GM12892 (cell line): ENCODE data around the gene KLHDC8A.

Source experiments
- DNase-seq: peaks from one replicate; pipeline ENCODE4 v3.0.0; 2011; ENCODE audit not compliant: insufficient read length
- FAIRE-seq: peaks from 2 replicates; lab custom pipeline; 2011; peaks lifted over from hg19 to GRCh38; lab: Jason Lieb, UNC
- POLR2A ChIP-seq: IDR thresholded peaks from 2 replicates; pipeline ENCODE4 v1.6.1; 2011; ENCODE audit warnings: low read depth, low read length, control low read depth
- POLR2AphosphoS5 ChIP-seq: IDR thresholded peaks from 2 replicates; pipeline ENCODE4 v1.6.1; 2011; ENCODE audit warnings: low read depth, low read length, control low read depth
- TAF1 ChIP-seq: IDR thresholded peaks from 2 replicates; pipeline ENCODE4 v1.6.1; 2011; ENCODE audit warnings: low read depth, mild to moderate bottlenecking, control low read depth, low read length, borderline replicate concordance

KLHDC8A gene

DNA sequence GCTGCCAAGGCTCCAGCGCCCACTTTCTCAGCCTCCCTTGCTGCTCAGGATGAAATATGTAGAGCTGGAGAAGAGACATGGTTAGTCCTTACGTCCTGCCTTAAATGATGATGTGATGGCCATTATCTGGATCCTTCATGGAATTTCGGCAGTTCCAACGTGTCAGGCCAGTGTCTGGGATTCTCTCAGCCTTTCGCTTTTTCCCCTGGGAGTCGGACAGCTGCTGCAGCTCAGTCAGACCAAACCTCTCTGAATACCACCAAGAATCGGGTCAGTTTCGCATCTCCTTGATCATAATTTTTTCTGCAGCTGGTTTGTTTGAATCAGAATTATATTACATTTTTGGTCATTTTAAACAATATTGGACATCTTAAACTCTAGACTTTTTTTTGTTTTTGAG is 22.3 kb upstream of the KLHDC8A start:
- TF ChIP-seq TAF1 (no peak), POLR2A (no peak), POLR2AphosphoS5 (no peak)
- no peak for DNase-seq
- FAIRE-seq = no peak

DNA sequence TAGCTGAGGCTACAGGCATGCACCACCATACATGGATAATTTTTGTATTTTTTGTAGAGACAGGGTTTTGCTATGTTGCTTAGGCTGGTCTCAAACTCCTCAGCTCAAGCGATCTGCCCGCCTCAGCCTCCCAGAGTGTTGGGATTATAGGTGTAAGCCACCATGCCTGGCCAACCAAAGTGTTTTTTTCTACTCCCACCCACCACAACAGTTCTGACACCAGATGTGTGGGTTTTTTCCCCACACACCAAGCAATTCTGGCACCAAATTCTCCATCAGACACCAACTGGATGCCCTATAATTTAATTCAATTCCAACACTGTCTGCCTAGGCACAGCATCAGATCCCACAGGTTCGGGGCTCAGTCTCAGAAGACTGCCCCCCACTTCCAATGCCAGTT is 20.6 kb upstream of the KLHDC8A start:
- TF ChIP-seq TAF1 = no peak
- TF ChIP-seq POLR2AphosphoS5 = no peak
- no peak for TF ChIP-seq POLR2A
- DNase-seq (no peak), FAIRE-seq (no peak)

DNA sequence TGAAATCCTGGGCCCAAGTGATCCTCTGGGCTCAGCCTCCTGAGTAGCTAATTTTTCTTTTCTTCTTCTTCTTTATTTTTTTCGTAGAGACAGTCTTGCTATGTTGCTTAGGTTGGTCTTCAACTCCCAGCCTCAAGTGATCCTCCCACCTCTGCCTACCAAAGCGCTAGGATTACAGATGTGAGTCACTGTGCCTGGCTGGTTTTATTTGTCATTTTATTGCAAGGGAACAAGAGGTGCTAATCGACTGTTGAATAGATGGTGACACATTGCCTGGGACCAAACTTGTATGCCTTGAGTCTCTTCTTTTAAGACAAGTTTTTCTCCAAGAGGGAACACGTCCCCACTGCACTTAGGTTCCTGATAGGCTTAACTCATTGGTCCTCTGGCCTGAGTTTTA is 20.0 kb upstream of the KLHDC8A start:
- TF ChIP-seq TAF1 = no peak
- no peak for TF ChIP-seq POLR2AphosphoS5
- no peak for TF ChIP-seq POLR2A
- DNase-seq (no peak), FAIRE-seq (no peak)

DNA sequence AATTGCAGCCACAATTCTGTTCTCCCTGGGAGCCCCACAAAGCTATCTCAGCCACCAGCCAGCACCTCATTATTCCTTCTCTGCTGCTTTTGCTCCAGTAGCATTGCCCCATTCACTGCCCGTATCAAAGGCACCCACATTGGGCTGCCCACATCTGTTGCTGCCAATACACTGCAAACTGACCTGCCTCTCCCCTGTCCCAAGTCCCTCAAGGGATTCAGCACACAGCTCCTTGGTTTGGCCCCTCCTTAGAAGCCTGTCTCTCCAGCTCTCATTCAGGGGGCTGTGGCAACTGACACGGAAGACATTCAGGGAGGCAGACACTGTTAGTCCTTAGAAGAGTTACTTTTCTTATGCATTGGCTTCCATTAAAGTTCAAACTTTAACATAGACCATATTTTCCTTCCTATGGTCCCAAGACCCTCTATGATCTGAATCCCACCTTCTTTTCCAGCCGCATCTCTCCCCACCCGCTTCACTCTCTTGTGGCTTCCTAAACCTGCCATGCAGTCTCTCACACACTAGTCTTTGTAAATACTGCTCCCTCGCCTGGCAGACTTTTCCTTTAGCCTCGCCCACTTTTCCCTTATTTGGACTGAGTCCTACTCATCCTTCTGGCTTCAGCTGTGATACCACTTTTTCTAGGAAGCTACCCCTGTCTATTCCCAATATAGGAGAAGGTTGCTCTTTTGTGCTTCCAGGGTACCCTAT is 19.3 kb upstream of the KLHDC8A start:
- TF ChIP-seq TAF1 (no peak), POLR2A (no peak), POLR2AphosphoS5 (no peak)
- DNase-seq (no peak), FAIRE-seq (no peak)

DNA sequence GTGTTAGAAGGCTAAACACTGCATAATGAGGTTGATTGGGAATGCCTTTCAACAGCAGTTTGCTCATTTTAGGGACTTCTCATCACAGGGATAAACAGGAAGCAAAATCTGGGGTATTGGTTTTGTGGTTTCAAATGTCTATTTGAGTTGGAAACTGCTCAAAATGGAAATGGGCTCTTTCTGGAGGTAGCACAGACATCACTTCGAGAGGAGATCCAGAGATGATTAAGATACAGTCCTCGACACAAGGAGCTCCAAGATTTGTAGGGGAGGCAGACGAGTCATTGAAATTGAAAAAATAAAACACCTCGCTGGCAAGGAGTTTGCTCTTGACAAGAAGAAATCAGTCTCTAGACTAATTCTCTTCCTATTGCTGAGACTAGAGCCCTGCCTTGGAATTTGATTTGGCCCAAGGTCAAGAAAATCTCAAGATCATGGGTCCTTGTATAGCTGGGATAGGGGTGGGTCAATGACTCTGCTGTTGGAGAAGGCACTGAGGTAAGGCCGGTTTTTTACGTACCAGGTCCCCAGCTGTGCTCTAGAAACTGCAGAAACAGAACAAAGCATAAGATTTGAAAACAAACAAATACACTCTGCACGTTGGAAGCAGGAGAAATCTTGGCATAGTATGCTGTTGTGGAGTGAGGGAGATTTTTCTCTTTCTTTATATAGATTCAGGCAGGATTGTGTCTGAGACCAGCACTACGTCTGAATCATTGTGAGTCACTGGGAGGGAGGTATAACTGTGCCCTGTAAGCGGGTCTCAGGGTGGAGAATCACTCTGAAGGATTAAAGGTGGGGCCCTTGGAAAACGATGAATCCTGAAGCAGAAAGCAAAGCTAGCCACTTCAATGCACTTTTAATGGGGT is 17.7 kb upstream of the KLHDC8A start:
- no peak for TF ChIP-seq POLR2A
- no peak for TF ChIP-seq TAF1
- no peak for TF ChIP-seq POLR2AphosphoS5
- FAIRE-seq (no peak), DNase-seq (no peak)

DNA sequence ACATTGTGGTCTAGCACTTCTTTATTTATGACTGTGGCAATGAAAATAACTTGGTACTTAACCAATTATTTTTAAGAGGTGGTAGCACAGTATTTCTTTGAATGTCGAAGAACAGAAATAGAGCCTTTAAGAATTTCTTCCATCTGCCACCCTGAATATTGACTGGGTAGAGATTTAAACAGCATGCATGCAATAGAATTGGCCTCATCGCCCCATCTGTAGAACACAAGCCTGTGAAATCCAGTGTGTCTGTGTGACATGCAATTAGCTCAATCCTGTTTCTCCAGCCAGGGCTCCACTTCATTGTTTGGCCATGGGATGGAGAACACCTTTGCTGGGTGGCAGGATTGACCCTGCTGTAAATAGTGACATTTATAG is 17.1 kb upstream of the KLHDC8A start:
- FAIRE-seq (no peak), DNase-seq (no peak)
- no peak for TF ChIP-seq POLR2A
- no peak for TF ChIP-seq TAF1
- no peak for TF ChIP-seq POLR2AphosphoS5

DNA sequence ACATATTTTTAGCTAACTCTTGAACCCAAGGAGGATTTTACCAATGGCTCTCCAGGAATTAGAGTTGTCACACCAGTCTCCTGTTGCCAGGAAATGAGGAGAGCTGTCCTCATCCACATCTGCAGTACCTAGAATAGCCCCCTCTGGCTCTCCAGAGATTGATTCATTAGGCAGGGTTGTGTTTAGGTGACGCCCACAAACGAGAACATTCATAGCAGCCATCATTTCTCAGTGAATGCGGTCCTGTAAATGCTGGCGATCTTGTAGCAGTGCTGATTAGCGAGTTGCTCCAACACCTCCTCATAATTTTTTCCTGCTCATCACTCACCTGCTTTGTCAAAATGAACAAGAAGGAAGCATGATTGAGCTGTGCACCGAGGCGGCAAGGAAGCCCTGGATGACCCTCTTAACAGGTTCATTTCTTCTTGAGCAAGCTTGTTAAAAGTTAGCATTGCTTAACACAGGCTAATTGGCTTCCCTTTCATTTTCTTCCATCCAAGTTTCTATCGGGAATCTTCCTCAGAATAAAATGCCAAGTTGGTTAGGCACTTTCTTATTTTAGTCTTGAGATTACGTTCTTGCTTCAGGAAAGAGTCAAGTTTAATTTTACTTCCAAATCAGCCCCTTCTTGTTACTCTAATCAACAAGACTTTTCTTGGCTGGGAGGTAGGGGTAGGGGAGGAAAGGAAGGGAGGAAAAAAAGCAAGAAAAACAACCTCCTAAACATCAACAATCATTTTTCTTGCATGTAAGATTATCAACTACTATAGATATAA is 16.5 kb upstream of the KLHDC8A start:
- no peak for TF ChIP-seq POLR2A
- TF ChIP-seq POLR2AphosphoS5 = no peak
- TF ChIP-seq TAF1 = no peak
- no peak for DNase-seq
- FAIRE-seq = no peak

DNA sequence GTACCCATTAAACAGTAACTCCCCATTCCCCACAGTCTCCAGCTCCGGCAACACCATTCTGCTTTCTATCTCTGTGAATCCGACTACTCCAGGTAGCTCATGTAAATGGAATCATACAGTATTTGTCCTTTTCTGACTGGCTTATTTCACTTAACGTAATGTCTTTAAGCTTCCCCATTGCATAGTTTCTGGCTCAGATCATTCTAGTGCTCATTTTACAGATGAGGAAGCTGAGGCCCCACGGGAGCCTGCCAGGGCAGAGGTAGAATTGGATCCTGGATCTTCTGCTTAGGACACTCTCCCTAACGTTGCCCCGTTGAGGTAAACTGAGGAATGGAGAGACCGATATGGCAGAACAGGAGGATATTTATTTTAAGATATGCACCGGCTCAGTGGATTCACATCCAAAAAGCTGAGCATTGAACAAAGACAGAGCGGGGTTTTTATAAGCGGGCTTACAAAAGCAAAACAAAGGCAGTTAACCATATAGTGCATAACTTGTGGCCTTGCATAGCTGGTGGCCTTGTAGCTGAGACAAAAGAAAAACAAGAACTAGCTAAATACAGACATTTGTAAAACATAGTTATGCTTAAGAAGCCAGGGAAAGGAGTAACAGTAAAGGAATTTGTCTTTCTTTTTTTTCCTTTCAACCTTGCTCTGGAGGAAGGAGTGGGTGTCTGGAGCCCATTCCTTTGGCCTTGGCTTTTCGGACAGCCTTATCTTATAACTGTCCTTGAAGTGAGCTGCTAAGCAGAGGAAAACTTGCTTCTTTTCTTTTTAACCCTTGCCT is 15.3 kb upstream of the KLHDC8A start:
- DNase-seq = no peak
- TF ChIP-seq POLR2AphosphoS5 (no peak), TAF1 (no peak), POLR2A (no peak)
- no peak for FAIRE-seq

DNA sequence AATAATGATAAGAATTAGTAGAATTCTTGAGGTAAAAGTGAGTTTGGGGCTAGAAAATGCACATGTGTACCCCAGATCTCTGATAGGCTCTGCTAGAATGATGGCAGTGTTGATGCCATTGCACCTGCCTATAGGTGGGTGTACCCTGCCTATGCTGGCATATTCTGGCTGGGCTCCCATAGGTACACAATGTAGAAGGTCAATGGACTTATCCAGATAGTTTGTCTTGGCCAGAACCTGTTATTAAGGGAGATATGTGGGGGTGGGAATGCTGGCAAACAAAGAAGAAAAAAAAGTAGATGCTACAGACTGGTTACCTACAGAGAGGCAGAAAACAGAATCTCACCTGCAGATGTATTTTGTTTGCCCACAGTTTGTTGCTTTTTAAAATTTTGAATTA is 14.1 kb upstream of the KLHDC8A start:
- TF ChIP-seq TAF1 (no peak), POLR2A (no peak), POLR2AphosphoS5 (no peak)
- FAIRE-seq = no peak
- DNase-seq = no peak

DNA sequence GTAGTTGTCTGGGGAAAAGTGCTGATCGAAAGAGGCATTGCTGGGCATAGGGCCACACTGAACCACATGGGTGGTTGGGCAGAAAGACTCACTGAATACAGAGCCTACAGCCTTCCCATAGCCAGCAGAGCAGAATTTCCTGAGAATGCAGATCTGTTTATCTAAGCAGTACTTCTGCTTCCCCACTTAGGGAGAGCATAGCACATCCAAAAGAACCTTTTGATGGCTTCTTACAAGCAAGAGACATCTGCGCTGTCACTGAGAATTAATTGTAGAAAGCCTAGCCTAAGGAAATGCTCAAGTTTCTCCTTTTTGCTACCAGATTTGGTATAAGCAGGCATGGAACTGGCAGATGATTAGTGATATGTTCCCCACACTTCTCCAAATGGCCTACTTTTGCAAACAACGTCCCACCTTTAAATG is 13.0 kb upstream of the KLHDC8A start:
- FAIRE-seq = no peak
- DNase-seq = no peak
- TF ChIP-seq POLR2A = no peak
- TF ChIP-seq TAF1 = no peak
- no peak for TF ChIP-seq POLR2AphosphoS5

DNA sequence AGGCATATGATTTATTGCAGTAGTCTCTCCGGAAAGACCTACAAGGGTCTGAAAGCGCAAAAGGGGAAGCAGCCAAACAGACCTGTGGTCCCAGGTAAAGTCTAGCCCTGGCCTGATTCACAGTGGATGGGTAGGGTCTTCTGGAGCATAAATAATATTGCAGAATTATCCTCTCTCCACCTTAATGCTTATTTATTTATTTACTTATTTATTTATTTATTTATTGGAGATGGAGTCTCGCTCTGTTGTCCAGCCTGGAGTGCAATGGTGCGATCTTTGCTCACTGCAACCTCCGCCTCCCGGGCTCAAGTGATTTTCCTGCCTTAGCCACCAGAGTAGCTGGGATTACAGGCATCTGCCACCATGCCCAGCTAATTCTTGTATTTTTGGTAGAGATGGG is 11.8 kb upstream of the KLHDC8A start:
- no peak for FAIRE-seq
- no peak for TF ChIP-seq TAF1
- DNase-seq = no peak
